Measurements from ENCODE around the gene ARHGAP33.

ARHGAP33 gene

GRCh38 chr19:35816262-35816661 lies 40.9 kb downstream of the ARHGAP33 start:
- Histone ChIP-seq H3K4me1 (ENCODE audit: insufficient read depth, poor library complexity, severe bottlenecking) (no peaks in the 10 kb centered on the region), H3K4me3 (ENCODE audit: severe bottlenecking) (no peak overlapping the region), H3K27ac (ENCODE audit: poor library complexity, severe bottlenecking) (no peak overlapping the region), H3K36me3 (ENCODE audit: low read depth) (no peaks in the 10 kb centered on the region), H3K27me3 (ENCODE audit: insufficient read depth, poor library complexity, severe bottlenecking) (no peaks in the 10 kb centered on the region), H3K9me3 (ENCODE audit: severe bottlenecking) (no peaks in the 10 kb centered on the region)
- no peak for ATAC-seq (ENCODE audit: low read depth)
- no peak for TF ChIP-seq CTCF (IDR thresholded peaks at IDR 0.05; ENCODE audit: poor library complexity, severe bottlenecking)
- no peak for DNase-seq (ENCODE audit: low spot score)

GRCh38 chr19:35816846-35817245 lies 41.5 kb downstream of the ARHGAP33 start:
- Histone ChIP-seq H3K4me3 (ENCODE audit: severe bottlenecking) (no peak overlapping the region), H3K27me3 (ENCODE audit: insufficient read depth, poor library complexity, severe bottlenecking) (no peaks in the 10 kb centered on the region), H3K4me1 (ENCODE audit: insufficient read depth, poor library complexity, severe bottlenecking) (no peaks in the 10 kb centered on the region), H3K9me3 (ENCODE audit: severe bottlenecking) (no peaks in the 10 kb centered on the region), H3K27ac (ENCODE audit: poor library complexity, severe bottlenecking) (no peak overlapping the region), H3K36me3 (ENCODE audit: low read depth) (no peaks in the 10 kb centered on the region)
- no peak for TF ChIP-seq CTCF (IDR thresholded peaks at IDR 0.05; ENCODE audit: poor library complexity, severe bottlenecking)
- ATAC-seq (ENCODE audit: low read depth): no peak
- no peak for DNase-seq (ENCODE audit: low spot score)

GRCh38 chr19:35818445-35818844 lies 43.1 kb downstream of the ARHGAP33 start:
- TF ChIP-seq CTCF (IDR thresholded peaks at IDR 0.05; ENCODE audit: poor library complexity, severe bottlenecking): no peak
- ATAC-seq (ENCODE audit: low read depth): no peak
- DNase-seq (ENCODE audit: low spot score): no peak
- no peak overlapping the region for H3K4me3 ChIP-seq (ENCODE audit: severe bottlenecking)
- no peaks in the 10 kb centered on the region for H3K27me3 ChIP-seq (ENCODE audit: insufficient read depth, poor library complexity, severe bottlenecking)
- H3K4me1 ChIP-seq (ENCODE audit: insufficient read depth, poor library complexity, severe bottlenecking): no peaks in the 10 kb centered on the region
- no peaks in the 10 kb centered on the region for H3K9me3 ChIP-seq (ENCODE audit: severe bottlenecking)
- no peaks in the 10 kb centered on the region for H3K36me3 ChIP-seq (ENCODE audit: low read depth)
- no peak overlapping the region for H3K27ac ChIP-seq (ENCODE audit: poor library complexity, severe bottlenecking)

- ATAC-seq (ENCODE audit: low read depth) (no peak), DNase-seq (ENCODE audit: low spot score) (no peak)
- Histone ChIP-seq H3K9me3 (ENCODE audit: severe bottlenecking) (no peaks in the 10 kb centered on the region), H3K27me3 (ENCODE audit: insufficient read depth, poor library complexity, severe bottlenecking) (no peaks in the 10 kb centered on the region), H3K36me3 (ENCODE audit: low read depth) (no peaks in the 10 kb centered on the region), H3K27ac (ENCODE audit: poor library complexity, severe bottlenecking) (no peak overlapping the region), H3K4me1 (ENCODE audit: insufficient read depth, poor library complexity, severe bottlenecking) (no peaks in the 10 kb centered on the region), H3K4me3 (ENCODE audit: severe bottlenecking) (no peak overlapping the region)
- TF ChIP-seq CTCF (IDR thresholded peaks at IDR 0.05; ENCODE audit: poor library complexity, severe bottlenecking): no peak
Measured at GRCh38 chr19:35822579-35822978, 47.2 kb downstream of the ARHGAP33 start.

- H3K36me3 ChIP-seq (ENCODE audit: low read depth): no peaks in the 10 kb centered on the region
- no peak overlapping the region for H3K27ac ChIP-seq (ENCODE audit: poor library complexity, severe bottlenecking)
- H3K27me3 ChIP-seq (ENCODE audit: insufficient read depth, poor library complexity, severe bottlenecking): no peaks in the 10 kb centered on the region
- H3K9me3 ChIP-seq (ENCODE audit: severe bottlenecking): no peaks in the 10 kb centered on the region
- H3K4me1 ChIP-seq (ENCODE audit: insufficient read depth, poor library complexity, severe bottlenecking): no peaks in the 10 kb centered on the region
- TF ChIP-seq CTCF (IDR thresholded peaks at IDR 0.05; ENCODE audit: poor library complexity, severe bottlenecking): no peak
- ATAC-seq (ENCODE audit: low read depth) (no peak), DNase-seq (ENCODE audit: low spot score) (no peak)
- H3K4me3 ChIP-seq (ENCODE audit: severe bottlenecking): no peak overlapping the region
Measured at GRCh38 chr19:35824150-35824549, 48.8 kb downstream of the ARHGAP33 start.
